HCT116 (cell line): Measurements from ENCODE around the gene CNN1. TPM values are rescaled to one million over a fixed set of nuclear protein-coding genes. Genes with fewer than 3 reads are reported as not detected.

ENCODE experiments used
- ATAC-seq: fragments of 200-7000 bp; cut with Tn5 transposase; 2 replicates; pipeline ENCODE4 v1.9.1; 2020; ENCODE audit warnings: mild to moderate bottlenecking, moderate library complexity
- BruUV-seq: library from RNA; stranded (reverse); fragments of 400-500 nt; replicated peaks from 2 replicates; lab custom pipeline; 2021; lab: Mats Ljungman, UMichigan
- CTCF ChIA-PET: fragments of 300-600 bp; sonication (Branson Sonifier 250); formaldehyde crosslinking; loops from one replicate; lab custom pipeline; 2021; ENCODE audit warnings: antibody characterized with exemption; lab: Charles Lee
- POLR2A ChIA-PET: fragments of 300-600, 350-600 bp; sonication (Branson Sonifier 250); formaldehyde crosslinking; loops from one replicate; lab custom pipeline; 2021; ENCODE audit warnings: antibody characterized with exemption; lab: Charles Lee
- RAD21 ChIA-PET, 2 experiments: fragments of 300-600 bp; sonication (Branson Sonifier 250); formaldehyde crosslinking; loops; one replicate each; lab custom pipeline; 2023; ENCODE audit warnings: low total read pairs in 2 of 2; ENCODE audit not compliant: uncharacterized antibody in 2 of 2, unreplicated experiment in 2 of 2, low non-redundant PET in 1 of 2; lab: Charles Lee
- DNase-seq: peaks from one replicate; pipeline ENCODE4 v3.0.0-alpha.2; 2010; ENCODE audit warnings: low read depth, low spot score
- H2AFZ ChIP-seq: fragments of 200-600 bp; shearing (Covaris generic), sonication (generic); 2 replicates; pipeline ENCODE4 v1.6.1; 2017; ENCODE audit warnings: low read depth, mixed run types, mixed read lengths, antibody characterized with exemption, low read length; ENCODE audit not compliant: poor library complexity, severe bottlenecking
- H3K27ac ChIP-seq: 2 replicates; pipeline ENCODE4 v1.5.1; 2012; ENCODE audit warnings: low read depth, low read length
- H3K27me3 ChIP-seq: fragments of 200-600 bp; sonication (generic); 2 replicates; pipeline ENCODE4 v1.6.1; 2016; ENCODE audit warnings: mixed run types, low read length, mixed read lengths; ENCODE audit not compliant: insufficient read depth
- H3K36me3 ChIP-seq, 2 experiments: fragments of 200-500 bp in 1 of 2; fragments of 200-600 bp in 1 of 2; sonication (Bioruptor generic) in 1 of 2; sonication (generic) in 1 of 2; 2 replicates each; pipeline versions ENCODE4 v1.5.1 to v1.6.1; 2014 to 2016; ENCODE audit warnings: low read length in 2 of 2, inconsistent platforms in 1 of 2, mixed read lengths in 1 of 2, mixed run types in 1 of 2; ENCODE audit not compliant: insufficient read depth in 2 of 2, control insufficient read depth in 1 of 2
- H3K4me1 ChIP-seq, 2 experiments: fragments of 200-600 bp in 1 of 2; sonication (generic) in 1 of 2; 2 replicates each; pipeline versions ENCODE4 v1.5.1 to v1.6.1; 2012 to 2017; ENCODE audit warnings: low read length in 2 of 2, inconsistent platforms in 1 of 2, mild to moderate bottlenecking in 1 of 2, mixed read lengths in 1 of 2, mixed run types in 1 of 2, moderate library complexity in 1 of 2; ENCODE audit not compliant: insufficient read depth in 2 of 2, control insufficient read depth in 1 of 2
- H3K4me2 ChIP-seq: fragments of 200-600 bp; sonication (generic); 2 replicates; pipeline ENCODE4 v1.6.1; 2017; ENCODE audit warnings: mixed run types, low read length, mixed read lengths
- H3K4me3 ChIP-seq, 2 experiments: fragments of 200-600 bp in 1 of 2; sonication (generic) in 1 of 2; replicated peaks in 1 of 2; 2 replicates each; pipeline ENCODE4 v1.5.1; 2011 to 2016; ENCODE audit warnings: low read length in 2 of 2, control low read depth in 1 of 2, low read depth in 1 of 2, mild to moderate bottlenecking in 1 of 2, mixed read lengths in 1 of 2, mixed run types in 1 of 2
- H3K79me2 ChIP-seq: fragments of 200-600 bp; sonication (generic); 2 replicates; pipeline ENCODE4 v1.6.1; 2017; ENCODE audit warnings: mild to moderate bottlenecking, mixed run types, low read length, moderate library complexity, mixed read lengths; ENCODE audit not compliant: insufficient read depth
- H3K9ac ChIP-seq: fragments of 200-600 bp; sonication (generic); 2 replicates; pipeline ENCODE4 v1.6.1; 2016; ENCODE audit warnings: low read length, mixed read lengths
- H3K9me2 ChIP-seq: fragments of 200-600 bp; sonication (generic), shearing (Covaris generic); 2 replicates; pipeline ENCODE4 v1.6.1; 2017; ENCODE audit warnings: mixed run types, mild to moderate bottlenecking, moderate library complexity; ENCODE audit not compliant: insufficient read depth
- H3K9me3 ChIP-seq, 2 experiments: fragments of 200-500 bp in 1 of 2; fragments of 200-600 bp in 1 of 2; sonication (Bioruptor generic) in 1 of 2; sonication (generic) in 1 of 2; 2 replicates each; pipeline ENCODE4 v1.6.1; 2014 to 2017; ENCODE audit warnings: low read length in 2 of 2, mixed read lengths in 2 of 2, inconsistent platforms in 1 of 2, low read depth in 1 of 2, mild to moderate bottlenecking in 1 of 2, mixed run types in 1 of 2, moderate library complexity in 1 of 2; ENCODE audit not compliant: control insufficient read depth in 1 of 2, insufficient read depth in 1 of 2
- H4K20me1 ChIP-seq: fragments of 200-600 bp; sonication (generic), shearing (Covaris generic); 2 replicates; pipeline ENCODE4 v1.6.1; 2017; ENCODE audit warnings: mixed run types, mild to moderate bottlenecking, moderate library complexity; ENCODE audit not compliant: insufficient read depth
- CEBPB ChIP-seq: IDR thresholded peaks from 2 replicates; pipeline ENCODE4 v1.6.1; 2012; ENCODE audit warnings: low read depth
- EGR1 ChIP-seq: IDR thresholded peaks from 2 replicates; pipeline ENCODE4 v1.6.1; 2012; ENCODE audit warnings: low read depth
- ELF1 ChIP-seq: IDR thresholded peaks from 2 replicates; pipeline ENCODE4 v1.6.1; 2012; ENCODE audit warnings: low read depth, borderline replicate concordance
- EZH2 ChIP-seq: fragments of 200-600 bp; sonication (generic); IDR thresholded peaks from 2 replicates; pipeline ENCODE4 v1.6.1; 2017; ENCODE audit warnings: antibody characterized with exemption, mixed run types
- EZH2phosphoT487 ChIP-seq: fragments of 200-600 bp; IDR thresholded peaks from 2 replicates; pipeline ENCODE4 v1.6.1; 2018; ENCODE audit warnings: antibody characterized with exemption, borderline replicate concordance
- FOSL1 ChIP-seq: IDR thresholded peaks from 2 replicates; pipeline ENCODE4 v1.6.1; 2012; ENCODE audit warnings: low read depth
- JUND ChIP-seq: IDR thresholded peaks from 2 replicates; pipeline ENCODE4 v1.6.1; 2012
- POLR2A ChIP-seq: IDR thresholded peaks from 2 replicates; pipeline ENCODE4 v1.7.0; 2011; ENCODE audit warnings: borderline replicate concordance; ENCODE audit not compliant: insufficient read depth, insufficient read length; ENCODE audit errors: extremely low read depth
- RAD21 ChIP-seq: IDR thresholded peaks from 2 replicates; pipeline ENCODE4 v1.6.1; 2012; ENCODE audit warnings: low read depth, mild to moderate bottlenecking
- SIN3A ChIP-seq: IDR thresholded peaks from 2 replicates; pipeline ENCODE4 v1.6.1; 2012; ENCODE audit warnings: low read depth
- SP1 ChIP-seq: IDR thresholded peaks from 2 replicates; pipeline ENCODE4 v1.6.1; 2012; ENCODE audit warnings: low read depth
- SRF ChIP-seq: IDR thresholded peaks from 2 replicates; pipeline ENCODE4 v1.6.1; 2012; ENCODE audit warnings: low read depth
- TCF7L2 ChIP-seq: IDR thresholded peaks from 2 replicates; pipeline ENCODE4 v1.7.0; 2011; ENCODE audit warnings: borderline replicate concordance, inconsistent platforms; ENCODE audit not compliant: insufficient read depth, insufficient read length; ENCODE audit errors: extremely low read depth
- YY1 ChIP-seq: IDR thresholded peaks from 2 replicates; pipeline ENCODE4 v1.6.1; 2011; ENCODE audit warnings: low read length, low read depth, moderate library complexity, mild to moderate bottlenecking; ENCODE audit not compliant: insufficient replicate concordance; ENCODE audit errors: extremely low read depth
- intact Hi-C: fragments of 100-400 bp; cut with micrococcal nuclease; formaldehyde crosslinking; loops from 2 replicates; pipeline ENCODE4 v1.10.0; 2022
- total RNA-seq: library from RNA; stranded (reverse); gene quantifications from one replicate; pipeline ENCODE4 v1.2.1, GENCODE V29; 2021; ENCODE audit not compliant: unreplicated experiment
- TF ChIP-seq, protein P1 (sequence below): IDR thresholded peaks from 2 replicates; pipeline ENCODE4 v1.6.1; 2012; ENCODE audit warnings: low read depth
- TF ChIP-seq, protein P2 (sequence below), 3 experiments: fragments of 200-600 bp in 1 of 3; sonication (generic) in 1 of 3; IDR thresholded peaks in 2 of 3; conservative IDR thresholded peaks in 1 of 3; 2 replicates each; pipeline ENCODE4 v1.5.1; 2012 to 2017; ENCODE audit warnings: low read depth in 2 of 3, low read length in 2 of 3, antibody characterized with exemption in 1 of 3, borderline replicate concordance in 1 of 3, control low read depth in 1 of 3, mild to moderate bottlenecking in 1 of 3, mixed read lengths in 1 of 3, mixed run types in 1 of 3, moderate library complexity in 1 of 3; ENCODE audit not compliant: insufficient read depth in 1 of 3
- TF ChIP-seq, protein P3 (sequence below): IDR thresholded peaks from 2 replicates; pipeline ENCODE4 v1.6.1; 2012
- TF ChIP-seq, protein P4 (sequence below): IDR thresholded peaks from 2 replicates; pipeline ENCODE4 v1.6.1; 2012
- TF ChIP-seq, protein P5 (sequence below): IDR thresholded peaks from 2 replicates; pipeline ENCODE4 v1.6.1; 2011; ENCODE audit warnings: mild to moderate bottlenecking, low read length, moderate library complexity; ENCODE audit not compliant: insufficient replicate concordance; ENCODE audit errors: extremely low read depth

Gene CNN1
- total RNA-seq, 1 experiment from 2014 or later: 0.64 TPM

DNA sequence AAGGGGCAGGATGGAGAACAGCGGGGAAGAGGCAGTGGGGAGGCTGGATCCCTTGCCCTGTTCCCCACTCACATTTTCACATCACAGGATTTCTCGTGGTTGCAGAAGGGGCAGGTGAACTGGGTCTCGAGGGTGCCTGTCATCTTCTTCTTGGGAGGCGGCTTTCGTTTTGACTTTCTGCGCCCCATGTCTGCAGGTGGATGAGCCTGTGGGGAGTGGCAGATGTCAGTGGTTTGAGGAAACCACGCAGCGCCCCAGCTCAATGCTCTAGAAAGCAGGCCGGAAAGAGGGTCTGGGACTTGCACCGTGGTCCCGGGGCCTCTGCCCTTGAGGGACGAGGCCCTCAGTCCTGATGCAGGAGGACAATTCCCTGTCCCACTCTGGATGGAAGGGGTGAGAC, 15.5 kb downstream of the CNN1 start:
- H3K27me3 ChIP-seq: no peaks in the 10 kb centered on the region
- H4K20me1 ChIP-seq: no peaks in the 10 kb centered on the region
- intact Hi-C loops: no loop called here
- H3K9me3 ChIP-seq: no peaks in the 10 kb centered on the region
- TF ChIP-seq JUND (no peak), TCF7L2 (no peak), ELF1 (no peak), FOSL1 (no peak), POLR2A (no peak), SIN3A (no peak), EZH2phosphoT487 (no peak), CEBPB (no peak), EZH2 (no peak), SRF (no peak), EGR1 (no peak), SP1 (no peak), RAD21 (no peak), YY1 (no peak)
- TF ChIP-seq, protein P1, sequence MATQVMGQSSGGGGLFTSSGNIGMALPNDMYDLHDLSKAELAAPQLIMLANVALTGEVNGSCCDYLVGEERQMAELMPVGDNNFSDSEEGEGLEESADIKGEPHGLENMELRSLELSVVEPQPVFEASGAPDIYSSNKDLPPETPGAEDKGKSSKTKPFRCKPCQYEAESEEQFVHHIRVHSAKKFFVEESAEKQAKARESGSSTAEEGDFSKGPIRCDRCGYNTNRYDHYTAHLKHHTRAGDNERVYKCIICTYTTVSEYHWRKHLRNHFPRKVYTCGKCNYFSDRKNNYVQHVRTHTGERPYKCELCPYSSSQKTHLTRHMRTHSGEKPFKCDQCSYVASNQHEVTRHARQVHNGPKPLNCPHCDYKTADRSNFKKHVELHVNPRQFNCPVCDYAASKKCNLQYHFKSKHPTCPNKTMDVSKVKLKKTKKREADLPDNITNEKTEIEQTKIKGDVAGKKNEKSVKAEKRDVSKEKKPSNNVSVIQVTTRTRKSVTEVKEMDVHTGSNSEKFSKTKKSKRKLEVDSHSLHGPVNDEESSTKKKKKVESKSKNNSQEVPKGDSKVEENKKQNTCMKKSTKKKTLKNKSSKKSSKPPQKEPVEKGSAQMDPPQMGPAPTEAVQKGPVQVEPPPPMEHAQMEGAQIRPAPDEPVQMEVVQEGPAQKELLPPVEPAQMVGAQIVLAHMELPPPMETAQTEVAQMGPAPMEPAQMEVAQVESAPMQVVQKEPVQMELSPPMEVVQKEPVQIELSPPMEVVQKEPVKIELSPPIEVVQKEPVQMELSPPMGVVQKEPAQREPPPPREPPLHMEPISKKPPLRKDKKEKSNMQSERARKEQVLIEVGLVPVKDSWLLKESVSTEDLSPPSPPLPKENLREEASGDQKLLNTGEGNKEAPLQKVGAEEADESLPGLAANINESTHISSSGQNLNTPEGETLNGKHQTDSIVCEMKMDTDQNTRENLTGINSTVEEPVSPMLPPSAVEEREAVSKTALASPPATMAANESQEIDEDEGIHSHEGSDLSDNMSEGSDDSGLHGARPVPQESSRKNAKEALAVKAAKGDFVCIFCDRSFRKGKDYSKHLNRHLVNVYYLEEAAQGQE: no peak
- TF ChIP-seq, protein P2, sequence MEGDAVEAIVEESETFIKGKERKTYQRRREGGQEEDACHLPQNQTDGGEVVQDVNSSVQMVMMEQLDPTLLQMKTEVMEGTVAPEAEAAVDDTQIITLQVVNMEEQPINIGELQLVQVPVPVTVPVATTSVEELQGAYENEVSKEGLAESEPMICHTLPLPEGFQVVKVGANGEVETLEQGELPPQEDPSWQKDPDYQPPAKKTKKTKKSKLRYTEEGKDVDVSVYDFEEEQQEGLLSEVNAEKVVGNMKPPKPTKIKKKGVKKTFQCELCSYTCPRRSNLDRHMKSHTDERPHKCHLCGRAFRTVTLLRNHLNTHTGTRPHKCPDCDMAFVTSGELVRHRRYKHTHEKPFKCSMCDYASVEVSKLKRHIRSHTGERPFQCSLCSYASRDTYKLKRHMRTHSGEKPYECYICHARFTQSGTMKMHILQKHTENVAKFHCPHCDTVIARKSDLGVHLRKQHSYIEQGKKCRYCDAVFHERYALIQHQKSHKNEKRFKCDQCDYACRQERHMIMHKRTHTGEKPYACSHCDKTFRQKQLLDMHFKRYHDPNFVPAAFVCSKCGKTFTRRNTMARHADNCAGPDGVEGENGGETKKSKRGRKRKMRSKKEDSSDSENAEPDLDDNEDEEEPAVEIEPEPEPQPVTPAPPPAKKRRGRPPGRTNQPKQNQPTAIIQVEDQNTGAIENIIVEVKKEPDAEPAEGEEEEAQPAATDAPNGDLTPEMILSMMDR (IDR thresholded peaks at IDR 0.05 in 2 of 3, conservative IDR thresholded peaks at IDR 0.05 in 1 of 3; ENCODE audit: borderline replicate concordance in 1 of 3, insufficient read depth in 1 of 3, low read depth in 2 of 3, low read length in 2 of 3): no peak
- TF ChIP-seq, protein P3, sequence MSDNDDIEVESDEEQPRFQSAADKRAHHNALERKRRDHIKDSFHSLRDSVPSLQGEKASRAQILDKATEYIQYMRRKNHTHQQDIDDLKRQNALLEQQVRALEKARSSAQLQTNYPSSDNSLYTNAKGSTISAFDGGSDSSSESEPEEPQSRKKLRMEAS: no peak
- TF ChIP-seq, protein P4, sequence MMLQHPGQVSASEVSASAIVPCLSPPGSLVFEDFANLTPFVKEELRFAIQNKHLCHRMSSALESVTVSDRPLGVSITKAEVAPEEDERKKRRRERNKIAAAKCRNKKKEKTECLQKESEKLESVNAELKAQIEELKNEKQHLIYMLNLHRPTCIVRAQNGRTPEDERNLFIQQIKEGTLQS: no peak
- TF ChIP-seq, protein P5, sequence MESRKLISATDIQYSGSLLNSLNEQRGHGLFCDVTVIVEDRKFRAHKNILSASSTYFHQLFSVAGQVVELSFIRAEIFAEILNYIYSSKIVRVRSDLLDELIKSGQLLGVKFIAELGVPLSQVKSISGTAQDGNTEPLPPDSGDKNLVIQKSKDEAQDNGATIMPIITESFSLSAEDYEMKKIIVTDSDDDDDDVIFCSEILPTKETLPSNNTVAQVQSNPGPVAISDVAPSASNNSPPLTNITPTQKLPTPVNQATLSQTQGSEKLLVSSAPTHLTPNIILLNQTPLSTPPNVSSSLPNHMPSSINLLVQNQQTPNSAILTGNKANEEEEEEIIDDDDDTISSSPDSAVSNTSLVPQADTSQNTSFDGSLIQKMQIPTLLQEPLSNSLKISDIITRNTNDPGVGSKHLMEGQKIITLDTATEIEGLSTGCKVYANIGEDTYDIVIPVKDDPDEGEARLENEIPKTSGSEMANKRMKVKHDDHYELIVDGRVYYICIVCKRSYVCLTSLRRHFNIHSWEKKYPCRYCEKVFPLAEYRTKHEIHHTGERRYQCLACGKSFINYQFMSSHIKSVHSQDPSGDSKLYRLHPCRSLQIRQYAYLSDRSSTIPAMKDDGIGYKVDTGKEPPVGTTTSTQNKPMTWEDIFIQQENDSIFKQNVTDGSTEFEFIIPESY: no peak
- H3K9me2 ChIP-seq: no peaks in the 10 kb centered on the region
- no peak overlapping the region for H3K4me2 ChIP-seq
- ATAC-seq (no peak), DNase-seq (no peak)
- no peak overlapping the region for H2AFZ ChIP-seq
- H3K27ac ChIP-seq: no peak overlapping the region
- ChIA-PET RAD21 (no interaction called here), POLR2A (no interaction called here), CTCF (no interaction called here)
- peaks cover 0 to 6% of the 10 kb centered on the region in 2 experiments; a peak in 1 of 4 replicates for H3K4me1 ChIP-seq
- H3K4me3 ChIP-seq: no peak overlapping the region
- H3K9ac ChIP-seq: no peak overlapping the region
- H3K36me3 ChIP-seq: peaks cover 11 to 17% of the 10 kb centered on the region in 2 experiments; a peak in 3 of 4 replicates
- peaks cover 46% of the 10 kb centered on the region for H3K79me2 ChIP-seq
- BruUV-seq: no TSS peak
